Liver (tissue), 9 donors: Measurements from ENCODE around the gene SMIM29. TPM values are rescaled to one million over a fixed set of nuclear protein-coding genes. Genes with fewer than 3 reads are reported as not detected.

ENCODE experiments used
- DNase-seq: peaks from one replicate; pipeline ENCODE4 v3.0.0-alpha.2; 2017; ENCODE audit warnings: low spot score
- H3K27ac ChIP-seq, 2 donors: one replicate each; pipeline ENCODE4 v1.7.0; 2013; ENCODE audit warnings: inconsistent platforms in 2 of 2, low read length in 2 of 2, control low read depth in 1 of 2, low read depth in 1 of 2, mild to moderate bottlenecking in 1 of 2
- H3K27me3 ChIP-seq, 4 donors: one replicate each; pipeline versions ENCODE4 v1.6.1 to v1.7.0; 2013; ENCODE audit warnings: low read length in 3 of 4, inconsistent platforms in 1 of 4, mild to moderate bottlenecking in 1 of 4, moderate library complexity in 1 of 4; ENCODE audit not compliant: control insufficient read depth in 4 of 4, insufficient read depth in 4 of 4
- H3K36me3 ChIP-seq, 4 donors: one replicate each; pipeline versions ENCODE4 v1.6.1 to v1.7.0; 2013; ENCODE audit warnings: low read length in 3 of 4, mild to moderate bottlenecking in 3 of 4, low read depth in 1 of 4, moderate library complexity in 1 of 4; ENCODE audit not compliant: control insufficient read depth in 4 of 4, insufficient read depth in 3 of 4
- H3K4me1 ChIP-seq, 4 donors: one replicate each; pipeline versions ENCODE4 v1.6.1 to v1.7.0; 2013; ENCODE audit warnings: low read length in 3 of 4, mild to moderate bottlenecking in 3 of 4, moderate library complexity in 1 of 4; ENCODE audit not compliant: control insufficient read depth in 4 of 4, insufficient read depth in 4 of 4
- H3K4me3 ChIP-seq, 3 donors: one replicate each; pipeline versions ENCODE4 v1.6.1 to v1.7.0; 2013; ENCODE audit warnings: low read length in 3 of 3, control low read depth in 1 of 3, low read depth in 1 of 3, mild to moderate bottlenecking in 1 of 3
- H3K9ac ChIP-seq, 2 donors: one replicate each; pipeline ENCODE4 v1.7.0; 2013; ENCODE audit warnings: low read length in 2 of 2, mild to moderate bottlenecking in 2 of 2, moderate library complexity in 2 of 2, control low read depth in 1 of 2, low read depth in 1 of 2
- H3K9me3 ChIP-seq, 4 donors: one replicate each; pipeline versions ENCODE4 v1.6.1 to v1.7.0; 2013; ENCODE audit warnings: low read length in 3 of 4; ENCODE audit not compliant: control insufficient read depth in 4 of 4
- ATF3 ChIP-seq: IDR thresholded peaks from 2 replicates; pipeline ENCODE4 v1.6.1; 2016; ENCODE audit warnings: antibody characterized with exemption
- CTCF ChIP-seq: fragments of 150-350 bp; IDR thresholded peaks from 2 replicates; pipeline ENCODE4 v1.5.1; 2017; ENCODE audit warnings: improper control_type of control experiment, low read depth, low read length; ENCODE audit not compliant: missing input control
- EGR1 ChIP-seq, 2 donors: IDR thresholded peaks; 2 replicates each; pipeline ENCODE4 v1.6.1; 2016 to 2018; ENCODE audit warnings: antibody characterized with exemption in 2 of 2, low read depth in 2 of 2
- FOXA1 ChIP-seq: IDR thresholded peaks from 2 replicates; pipeline ENCODE4 v1.6.1; 2016; ENCODE audit warnings: antibody characterized with exemption
- FOXA2 ChIP-seq: IDR thresholded peaks from 2 replicates; pipeline ENCODE4 v1.6.1; 2016; ENCODE audit warnings: antibody characterized with exemption
- GABPA ChIP-seq, 2 donors: IDR thresholded peaks in 1 of 2; conservative IDR thresholded peaks in 1 of 2; 2 replicates each; pipeline ENCODE4 v1.6.1; 2016; ENCODE audit warnings: antibody characterized with exemption in 2 of 2, mild to moderate bottlenecking in 1 of 2, moderate library complexity in 1 of 2
- HNF4A ChIP-seq, 2 donors: conservative IDR thresholded peaks; 2 replicates each; pipeline ENCODE4 v1.6.1; 2016; ENCODE audit warnings: antibody characterized with exemption in 2 of 2, mild to moderate bottlenecking in 2 of 2
- HNF4G ChIP-seq: IDR thresholded peaks from 2 replicates; pipeline ENCODE4 v1.6.1; 2016; ENCODE audit warnings: antibody characterized with exemption
- JUND ChIP-seq, 2 donors: IDR thresholded peaks; 2 replicates each; pipeline ENCODE4 v1.6.1; 2016; ENCODE audit warnings: antibody characterized with exemption in 2 of 2
- MAX ChIP-seq: IDR thresholded peaks from 2 replicates; pipeline ENCODE4 v1.6.1; 2016; ENCODE audit warnings: antibody characterized with exemption
- NR2F2 ChIP-seq: IDR thresholded peaks from 2 replicates; pipeline ENCODE4 v1.6.1; 2016; ENCODE audit warnings: antibody characterized with exemption
- RAD21 ChIP-seq, 2 donors: IDR thresholded peaks; 2 replicates each; pipeline ENCODE4 v1.6.1; 2016; ENCODE audit warnings: antibody characterized with exemption in 2 of 2, mild to moderate bottlenecking in 2 of 2
- REST ChIP-seq: IDR thresholded peaks from 2 replicates; pipeline ENCODE4 v1.6.1; 2016; ENCODE audit warnings: antibody characterized with exemption, mild to moderate bottlenecking
- RXRA ChIP-seq, 2 donors: IDR thresholded peaks; 2 replicates each; pipeline ENCODE4 v1.6.1; 2017 to 2018; ENCODE audit warnings: antibody characterized with exemption in 2 of 2, mild to moderate bottlenecking in 1 of 2
- SP1 ChIP-seq: IDR thresholded peaks from 2 replicates; pipeline ENCODE4 v1.6.1; 2018; ENCODE audit warnings: antibody characterized with exemption, mild to moderate bottlenecking
- TAF1 ChIP-seq: conservative IDR thresholded peaks from 2 replicates; pipeline ENCODE4 v1.6.1; 2016; ENCODE audit warnings: antibody characterized with exemption, mild to moderate bottlenecking
- YY1 ChIP-seq: IDR thresholded peaks from 2 replicates; pipeline ENCODE4 v1.6.1; 2016; ENCODE audit warnings: antibody characterized with exemption, mild to moderate bottlenecking
- ZBTB33 ChIP-seq: IDR thresholded peaks from 2 replicates; pipeline ENCODE4 v1.6.1; 2016; ENCODE audit warnings: antibody characterized with exemption
- WGBS: extraction: QIAGEN DNeasy Blood & Tissue Kit; methylation state at CpG from one replicate; pipeline ENCODE4 v1.1.7; 2013; 5-methylcytosine and 5-hydroxymethylcytosine counted together
- polyA plus RNA-seq, 2 donors: library from polyadenylated mRNA; stranded (reverse) in 1 of 2; unstranded in 1 of 2; fragments of 200-250 nt in 1 of 2; fragments of >200 nt in 1 of 2; fragmentation: Nextera tagmentation in 1 of 2; extraction: Ambion mirVana in 1 of 2; gene quantifications; one replicate each; pipeline versions ENCODE4 v1.2.1 to v1.2.3, GENCODE V29; 2013 to 2015
- total RNA-seq, 2 donors: library from RNA; depleted of rRNA; stranded (reverse); fragments of >200 nt; gene quantifications; one replicate each; pipeline ENCODE4 v1.2.3, GENCODE V29; 2014
- donor health status: healthy.
- donor health status: healthy.
- donor health status: healthy.
- donor health status: healthy.
- donor health status: healthy.

SMIM29 gene
- total and polyA plus RNA-seq, 4 donors, result 2.4 to 11.3 (median 6.7) TPM

- Histone ChIP-seq H3K27ac (no peak overlapping the region), H3K9ac (no peak overlapping the region), H3K4me3 (no peak overlapping the region), H3K4me1 (peaks cover 0 to 4% (median under 1%) of the 10 kb centered on the region in 4 donors), H3K27me3 (no peaks in the 10 kb centered on the region), H3K36me3 (no peaks in the 10 kb centered on the region), H3K9me3 (no peaks in the 10 kb centered on the region)
- WGBS, result 96% methylated on average over 17 of the region's 17 CpGs
- DNase-seq, result no peak
- TF ChIP-seq ATF3 (no peak), TAF1 (no peak), NR2F2 (no peak), RAD21 (IDR thresholded peaks at IDR 0.05) (no peak), FOXA1 (no peak), HNF4A (conservative IDR thresholded peaks at IDR 0.05) (no peak), EGR1 (IDR thresholded peaks at IDR 0.05; ENCODE audit: low read depth in 2 of 2) (no peak), MAX (no peak), JUND (IDR thresholded peaks at IDR 0.05) (no peak), RXRA (IDR thresholded peaks at IDR 0.05) (no peak), FOXA2 (no peak), CTCF (no peak), GABPA (IDR thresholded peaks at IDR 0.05 in 1 of 2, conservative IDR thresholded peaks at IDR 0.05 in 1 of 2) (no peak), ZBTB33 (no peak), YY1 (no peak), HNF4G (no peak), SP1 (no peak), REST (no peak)
These were observed 17.1 kb downstream of the SMIM29 start for GRCh38 chr6:34231566-34232336.
